Measurements from ENCODE around the gene E4F1. TPM values are rescaled to one million over a fixed set of nuclear protein-coding genes. Genes with fewer than 3 reads are reported as not detected.

Gene E4F1
- total and polyA plus RNA-seq, 10 of the 15 experiments (the other 5 are each of a cell fraction or from before 2014, with no cell fraction given), result 0.23 to 36.5 (median 14.5) TPM

DNA sequence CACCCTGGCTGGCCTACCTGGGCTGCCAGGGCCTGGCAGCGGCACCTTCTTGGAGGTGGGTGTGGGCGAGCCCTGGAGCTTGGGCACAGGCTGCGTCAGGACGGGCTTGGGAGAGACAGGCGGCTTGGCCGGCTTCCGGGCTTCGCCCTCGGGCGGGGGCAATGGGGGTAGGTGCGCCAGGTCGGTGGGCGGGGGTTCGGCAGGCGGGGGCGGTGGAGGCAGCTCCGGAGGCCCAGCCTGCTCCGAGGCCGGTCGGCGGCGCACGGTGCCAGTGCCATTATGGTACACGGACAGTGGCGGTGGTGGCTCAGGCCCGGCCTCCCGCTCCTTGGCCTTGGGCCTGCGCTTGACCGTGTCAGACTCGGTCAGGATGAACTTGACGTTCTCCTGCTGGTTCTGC is 43.8 kb upstream of the E4F1 start:
- ATAC-seq (no peak), DNase-seq (ENCODE audit: low read depth, low spot score) (no peak), FAIRE-seq (no peak)
- in situ Hi-C loops (cut with MboI), result no loop called here
- ChIA-PET RAD21 (ENCODE audit: unreplicated experiment) (no interaction called here), CTCF (no interaction called here), POLR2A (no interaction called here), SMC1A (ENCODE audit: uncharacterized antibody, unreplicated experiment) (no interaction called here)
- H3K4me1 ChIP-seq (ENCODE audit: control insufficient read depth, insufficient read depth, low read length), result no peaks in the 10 kb centered on the region
- no peaks in the 10 kb centered on the region for H3K9me3 ChIP-seq (replicated peaks; ENCODE audit: control insufficient read depth, insufficient read depth, low read length)
- no peak overlapping the region for H3K4me3 ChIP-seq
- no peak for TF ChIP-seq SMC3 (IDR thresholded peaks at IDR 0.05; ENCODE audit: borderline replicate concordance, low read length)
- no peak for TF ChIP-seq LARP7 (IDR thresholded peaks at IDR 0.05)
- no peak for TF ChIP-seq RAD51 (IDR thresholded peaks at IDR 0.05)
- TF ChIP-seq BRCA1 (IDR thresholded peaks at IDR 0.05; ENCODE audit: low read depth, low read length), result no peak
- no peak for TF ChIP-seq TARDBP (IDR thresholded peaks at IDR 0.05; ENCODE audit: borderline replicate concordance)
- no peak for TF ChIP-seq STAT1 (conservative IDR thresholded peaks at IDR 0.05)
- TF ChIP-seq, protein P1, sequence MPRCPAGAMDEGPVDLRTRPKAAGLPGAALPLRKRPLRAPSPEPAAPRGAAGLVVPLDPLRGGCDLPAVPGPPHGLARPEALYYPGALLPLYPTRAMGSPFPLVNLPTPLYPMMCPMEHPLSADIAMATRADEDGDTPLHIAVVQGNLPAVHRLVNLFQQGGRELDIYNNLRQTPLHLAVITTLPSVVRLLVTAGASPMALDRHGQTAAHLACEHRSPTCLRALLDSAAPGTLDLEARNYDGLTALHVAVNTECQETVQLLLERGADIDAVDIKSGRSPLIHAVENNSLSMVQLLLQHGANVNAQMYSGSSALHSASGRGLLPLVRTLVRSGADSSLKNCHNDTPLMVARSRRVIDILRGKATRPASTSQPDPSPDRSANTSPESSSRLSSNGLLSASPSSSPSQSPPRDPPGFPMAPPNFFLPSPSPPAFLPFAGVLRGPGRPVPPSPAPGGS (IDR thresholded peaks at IDR 0.05; ENCODE audit: borderline replicate concordance, insufficient read depth, low read depth, low read length, poor library complexity, severe bottlenecking), result no peak
- TF ChIP-seq FOXM1 (IDR thresholded peaks at IDR 0.05; ENCODE audit: low read depth, low read length), result no peak
- TF ChIP-seq JUNB (IDR thresholded peaks at IDR 0.05), result no peak
- TF ChIP-seq ASH2L (IDR thresholded peaks at IDR 0.05; ENCODE audit: borderline replicate concordance, low read depth), result no peak
- TF ChIP-seq JUND (IDR thresholded peaks at IDR 0.05; ENCODE audit: low read depth, low read length), result no peak
- TF ChIP-seq SMAD5 (IDR thresholded peaks at IDR 0.05; ENCODE audit: low read depth), result no peak
- TF ChIP-seq CEBPB (IDR thresholded peaks at IDR 0.05; ENCODE audit: borderline replicate concordance in 1 of 2, low read depth in 2 of 2, low read length in 2 of 2), result no peak
- no peak for TF ChIP-seq BACH1 (IDR thresholded peaks at IDR 0.05; ENCODE audit: borderline replicate concordance)
- TF ChIP-seq TCF12 (IDR thresholded peaks at IDR 0.05; ENCODE audit: low read depth, low read length), result no peak
- TF ChIP-seq SREBF1 (IDR thresholded peaks at IDR 0.05; ENCODE audit: low read length), result no peak
- no peak for TF ChIP-seq RELA (IDR thresholded peaks at IDR 0.05; ENCODE audit: borderline replicate concordance, partially characterized antibody)
- no peak for TF ChIP-seq CREM (IDR thresholded peaks at IDR 0.05; ENCODE audit: low read depth)
- no peaks in the 10 kb centered on the region for H4K20me1 ChIP-seq (ENCODE audit: control insufficient read depth, insufficient read depth)
- 98% methylated on average over 15 of the region's 31 CpGs for WGBS (ENCODE audit: insufficient coverage, insufficient replicate concordance, low lambda C conversion rate, missing lambda C conversion rate)
- no peak overlapping the region for H2AFZ ChIP-seq (ENCODE audit: control insufficient read depth, low read depth, low read length)
- no peaks in the 10 kb centered on the region for H3K79me2 ChIP-seq (ENCODE audit: control insufficient read depth, insufficient read depth, low read length)
- no peak overlapping the region for H3K27ac ChIP-seq (ENCODE audit: control insufficient read depth, insufficient read depth)
- H3K9ac ChIP-seq (ENCODE audit: control insufficient read depth, insufficient read depth, low read length), result no peak overlapping the region
- H3K4me2 ChIP-seq (ENCODE audit: control insufficient read depth, insufficient read depth), result no peak overlapping the region
- intact Hi-C loops (cut with micrococcal nuclease; ENCODE audit: unreplicated experiment), result no loop called here
- BruUV-seq (replicated peaks), result no TSS peak
- H3K36me3 ChIP-seq (ENCODE audit: control insufficient read depth in 2 of 2, insufficient read depth in 2 of 2, low read length in 1 of 2), result peaks cover 3 to 4% of the 10 kb centered on the region in 2 experiments; a peak in 3 of 4 replicates
- no peaks in the 10 kb centered on the region; a peak in 1 of 4 replicates for H3K27me3 ChIP-seq (replicated peaks in 1 of 2; ENCODE audit: control insufficient read depth in 2 of 2, insufficient read depth in 2 of 2, low read length in 1 of 2)
